Aorta (tissue), 5 donors: Measurements from ENCODE around the gene RIMS4. TPM values are rescaled to one million over a fixed set of nuclear protein-coding genes. Genes with fewer than 3 reads are reported as not detected.

Experiments used
- ATAC-seq: fragments of 200-7000 bp; cut with Tn5 transposase; one replicate; pipeline ENCODE4 v1.9.1; 2022; ENCODE audit warnings: moderate library complexity; ENCODE audit not compliant: low FRiP score
- DNase-seq, 2 donors: peaks; one replicate each; pipeline ENCODE4 v3.0.0-alpha.2; 2020
- H3K27ac ChIP-seq, 2 donors: one replicate each; pipeline ENCODE4 v1.5.1; 2013; ENCODE audit warnings: low read length in 2 of 2, mild to moderate bottlenecking in 2 of 2, moderate library complexity in 2 of 2, control low read depth in 1 of 2, inconsistent platforms in 1 of 2, low read depth in 1 of 2
- H3K27me3 ChIP-seq, 2 donors: one replicate each; pipeline ENCODE4 v1.6.1; 2013; ENCODE audit warnings: control low read depth in 1 of 2, low read length in 1 of 2, mild to moderate bottlenecking in 1 of 2, moderate library complexity in 1 of 2; ENCODE audit not compliant: insufficient read depth in 2 of 2, control insufficient read depth in 1 of 2
- H3K36me3 ChIP-seq, 2 donors: one replicate each; pipeline ENCODE4 v1.6.1; 2013; ENCODE audit warnings: control low read depth in 1 of 2, low read length in 1 of 2, mild to moderate bottlenecking in 1 of 2; ENCODE audit not compliant: insufficient read depth in 2 of 2, control insufficient read depth in 1 of 2
- H3K4me1 ChIP-seq, 2 donors: one replicate each; pipeline ENCODE4 v1.6.1; 2013; ENCODE audit warnings: low read length in 2 of 2, control low read depth in 1 of 2, mild to moderate bottlenecking in 1 of 2, moderate library complexity in 1 of 2; ENCODE audit not compliant: insufficient read depth in 2 of 2, control insufficient read depth in 1 of 2
- H3K4me3 ChIP-seq, 2 donors: one replicate each; pipeline ENCODE4 v1.5.1; 2013; ENCODE audit warnings: low read length in 2 of 2, control low read depth in 1 of 2, mild to moderate bottlenecking in 1 of 2
- H3K9me3 ChIP-seq: one replicate; pipeline ENCODE4 v1.6.1; 2013; ENCODE audit warnings: mild to moderate bottlenecking, low read length; ENCODE audit not compliant: control insufficient read depth
- WGBS, 2 donors: extraction: QIAGEN DNeasy Blood & Tissue Kit; methylation state at CpG; one replicate each; pipeline ENCODE4 v1.1.7; 2013; 5-methylcytosine and 5-hydroxymethylcytosine counted together
- intact Hi-C, 2 donors: fragments of 100-400 bp; cut with DNase I; formaldehyde crosslinking; loops; one replicate each; pipeline versions ENCODE4 v1.14.2 to v1.15.0; 2022
- polyA plus RNA-seq, 2 donors: library from polyadenylated mRNA; stranded (reverse); fragments of 200-250 nt; gene quantifications; one replicate each; pipeline ENCODE4 v1.2.3, GENCODE V29; 2013
- total RNA-seq, 2 donors: library from RNA; stranded (reverse); fragmentation: NEBNext Ultra II Directional; extraction: Animal tissue kit (Norgen Biotek cat#: 25700); gene quantifications; one replicate each; pipeline ENCODE4 v1.2.1, GENCODE V29; 2021
- donor health status: healthy with polysubstance abuse.
- donor health status: Bipolar disorder and iron deficiency.
- donor health status: DM: no; HTN: no; CAD: no.
- donor health status: DM: no; HTN: no; CAD: no.
- donor health status: DM: yes; HTN: yes; CAD: no.

Gene RIMS4
- total and polyA plus RNA-seq, 4 donors, result 0.46 to 16.6 (median 2.5) TPM

DNA sequence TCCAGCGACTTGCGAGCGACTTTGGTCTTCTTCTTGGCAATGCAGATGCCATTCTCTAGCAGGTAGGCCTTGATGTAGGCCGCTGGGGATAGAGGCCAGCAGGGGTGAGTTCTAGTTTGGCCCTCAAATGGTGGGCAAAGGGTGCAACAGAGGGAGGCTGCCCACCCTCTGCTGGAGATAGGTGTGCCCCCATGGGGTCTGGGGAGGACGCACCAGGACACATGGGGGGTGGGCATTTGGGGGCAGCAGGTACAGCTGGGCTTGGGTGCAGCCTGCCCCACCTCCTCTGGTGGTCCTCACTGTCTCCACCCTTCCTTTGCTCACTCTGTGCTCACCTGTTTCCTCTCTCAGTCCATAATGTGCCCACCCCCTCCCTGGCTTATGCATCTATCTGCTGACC, 53.4 kb downstream of the RIMS4 start:
- DNase-seq, result no peak
- ATAC-seq, result no peak
- H3K36me3 ChIP-seq, result no peaks in the 10 kb centered on the region
- no peaks in the 10 kb centered on the region for H3K4me1 ChIP-seq
- WGBS, 2 donors, result 94 to 96% methylated on average over 5 of the region's 5 CpGs
- intact Hi-C loops, result no loop called here
- no peaks in the 10 kb centered on the region for H3K27me3 ChIP-seq
- H3K27ac ChIP-seq, result no peak overlapping the region
- no peaks in the 10 kb centered on the region for H3K9me3 ChIP-seq
- no peak overlapping the region for H3K4me3 ChIP-seq

DNA sequence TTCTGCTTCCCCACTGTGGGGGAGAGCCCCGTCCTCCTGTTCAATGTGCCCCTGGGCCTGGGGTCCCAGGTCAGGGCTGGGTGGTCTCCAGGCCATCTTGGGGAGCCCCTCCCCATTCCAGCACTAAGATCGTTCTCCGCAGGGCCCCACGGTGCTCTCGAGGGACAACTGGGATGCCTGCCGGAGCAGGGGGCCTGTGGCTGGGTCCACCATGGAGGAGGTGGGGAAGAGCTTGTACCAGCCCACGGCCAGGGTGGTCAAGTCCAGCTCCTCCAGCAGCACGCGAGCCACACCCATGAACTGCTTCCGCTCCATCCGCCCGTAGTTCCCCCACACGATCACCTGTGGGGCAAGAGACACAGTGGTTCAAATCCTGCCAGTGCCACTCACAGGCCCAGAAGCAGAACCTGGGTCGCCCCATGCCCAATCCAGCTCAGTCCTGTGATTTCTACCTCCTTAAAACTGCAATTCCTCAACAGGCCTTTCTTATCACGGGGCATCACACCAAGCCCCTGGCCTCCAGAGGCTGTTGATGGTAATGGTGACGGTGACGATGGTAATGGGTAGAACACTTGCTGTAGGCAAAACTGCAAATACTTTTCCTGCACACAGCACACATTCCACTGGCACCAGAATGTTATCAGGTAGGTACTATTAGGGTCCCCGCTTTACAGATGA, 54.2 kb downstream of the RIMS4 start:
- no peaks in the 10 kb centered on the region for H3K27me3 ChIP-seq
- ATAC-seq (no peak), DNase-seq (no peak)
- H3K9me3 ChIP-seq, result no peaks in the 10 kb centered on the region
- 90 to 91% methylated on average over 18 of the region's 18 CpGs for WGBS, 2 donors
- no peaks in the 10 kb centered on the region for H3K4me1 ChIP-seq
- H3K4me3 ChIP-seq, result no peak overlapping the region
- H3K36me3 ChIP-seq, result no peaks in the 10 kb centered on the region
- no peak overlapping the region for H3K27ac ChIP-seq
- intact Hi-C loops, result no loop called here

DNA sequence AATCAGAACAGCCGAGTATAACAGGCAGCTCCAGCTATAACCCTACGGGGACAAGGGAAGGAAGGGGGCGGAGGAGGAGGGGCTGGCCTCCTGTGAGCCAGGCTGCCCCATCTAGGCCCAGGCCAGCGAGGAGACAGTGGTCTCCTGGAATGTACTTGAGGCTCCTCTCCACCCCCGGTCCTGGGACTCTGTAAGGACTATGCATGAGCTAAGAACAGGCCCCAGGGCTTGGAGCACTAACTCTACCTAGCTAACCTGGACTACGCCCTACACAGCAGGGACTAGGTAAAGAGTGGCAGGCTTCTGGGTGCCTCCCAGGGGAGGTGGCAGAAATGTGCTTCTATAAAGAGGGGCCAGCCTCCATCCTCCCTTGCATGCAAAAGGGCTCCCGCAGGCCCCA, 55.8 kb downstream of the RIMS4 start:
- intact Hi-C loops, result no loop called here
- H3K27ac ChIP-seq, result no peak overlapping the region

DNA sequence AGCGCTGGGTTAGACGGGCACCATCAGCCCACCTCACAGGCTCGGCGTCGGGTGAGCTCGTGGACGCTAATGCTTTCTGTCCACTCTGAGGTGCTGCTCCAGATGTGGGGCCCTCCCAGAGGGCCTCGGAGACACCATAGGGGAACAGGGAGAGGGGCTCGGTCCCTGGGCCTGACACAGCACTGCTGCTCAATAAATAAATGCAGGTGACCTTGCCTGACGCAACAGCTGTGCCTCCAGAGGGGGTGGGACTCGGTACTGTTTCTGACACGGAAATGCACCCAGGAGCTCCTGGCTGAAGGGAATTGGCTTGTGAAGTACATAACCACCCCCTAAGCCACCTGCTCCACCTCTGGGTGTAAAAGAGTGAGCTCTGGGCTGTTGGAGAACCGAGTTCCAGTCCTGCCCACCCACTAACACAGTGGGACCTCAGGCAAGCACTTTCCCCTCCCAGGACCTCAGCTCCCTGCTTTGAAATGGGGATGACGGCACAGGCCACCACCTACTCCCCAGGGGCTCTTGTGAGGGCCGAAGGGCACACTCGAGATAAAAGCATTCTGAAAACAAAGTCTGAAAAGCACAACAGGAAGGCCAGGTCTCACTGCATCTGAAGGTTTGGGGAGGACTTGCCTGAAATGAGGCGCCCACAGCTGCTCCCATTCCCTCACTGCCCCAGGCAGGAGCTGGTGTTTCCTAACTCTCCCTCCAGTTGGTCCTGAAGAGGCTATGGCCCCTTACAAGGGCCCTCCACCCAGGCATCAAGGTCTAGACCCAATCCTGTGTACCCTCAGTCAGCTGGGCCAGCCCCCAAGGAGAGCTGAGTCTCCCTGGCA, 58.0 kb downstream of the RIMS4 start:
- DNase-seq (no peak), ATAC-seq (no peak)
- no peak overlapping the region for H3K4me3 ChIP-seq
- no peaks in the 10 kb centered on the region for H3K9me3 ChIP-seq
- intact Hi-C loops, result no loop called here
- 76 to 77% methylated on average over 17 of the region's 17 CpGs for WGBS, 2 donors
- H3K27ac ChIP-seq, result no peak overlapping the region
- H3K4me1 ChIP-seq, result no peaks in the 10 kb centered on the region
- H3K27me3 ChIP-seq, result no peaks in the 10 kb centered on the region
- no peaks in the 10 kb centered on the region for H3K36me3 ChIP-seq

More for the DNA sequence above, 55.8 kb downstream of the RIMS4 start:
- Histone ChIP-seq H3K27me3 (no peaks in the 10 kb centered on the region), H3K9me3 (no peaks in the 10 kb centered on the region), H3K36me3 (no peaks in the 10 kb centered on the region), H3K4me3 (no peak overlapping the region), H3K4me1 (no peaks in the 10 kb centered on the region)
- WGBS, 2 donors, result 54 to 60% methylated on average over 7 of the region's 7 CpGs
- no peak for DNase-seq
- no peak for ATAC-seq

DNA sequence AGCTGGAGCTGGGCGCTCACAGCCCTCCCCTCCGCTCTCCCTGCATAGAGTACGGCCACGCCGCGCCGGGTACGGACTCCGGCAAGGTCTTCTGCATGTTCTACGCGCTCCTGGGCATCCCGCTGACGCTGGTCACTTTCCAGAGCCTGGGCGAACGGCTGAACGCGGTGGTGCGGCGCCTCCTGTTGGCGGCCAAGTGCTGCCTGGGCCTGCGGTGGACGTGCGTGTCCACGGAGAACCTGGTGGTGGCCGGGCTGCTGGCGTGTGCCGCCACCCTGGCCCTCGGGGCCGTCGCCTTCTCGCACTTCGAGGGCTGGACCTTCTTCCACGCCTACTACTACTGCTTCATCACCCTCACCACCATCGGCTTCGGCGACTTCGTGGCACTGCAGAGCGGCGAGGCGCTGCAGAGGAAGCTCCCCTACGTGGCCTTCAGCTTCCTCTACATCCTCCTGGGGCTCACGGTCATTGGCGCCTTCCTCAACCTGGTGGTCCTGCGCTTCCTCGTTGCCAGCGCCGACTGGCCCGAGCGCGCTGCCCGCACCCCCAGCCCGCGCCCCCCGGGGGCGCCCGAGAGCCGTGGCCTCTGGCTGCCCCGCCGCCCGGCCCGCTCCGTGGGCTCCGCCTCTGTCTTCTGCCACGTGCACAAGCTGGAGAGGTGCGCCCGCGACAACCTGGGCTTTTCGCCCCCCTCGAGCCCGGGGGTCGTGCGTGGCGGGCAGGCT, 60.1 kb downstream of the RIMS4 start:
- H3K9me3 ChIP-seq, result no peaks in the 10 kb centered on the region
- no peak overlapping the region for H3K4me3 ChIP-seq
- intact Hi-C loops, result no loop called here
- no peaks in the 10 kb centered on the region for H3K27me3 ChIP-seq
- H3K36me3 ChIP-seq, result no peaks in the 10 kb centered on the region
- H3K4me1 ChIP-seq, result no peaks in the 10 kb centered on the region
- H3K27ac ChIP-seq, result no peak overlapping the region
- peak in 1 of 2 donors; percentile 83 for DNase-seq
- WGBS, 2 donors, result 32 to 70% methylated on average over 64 to 73 of the region's 73 CpGs
- no peak for ATAC-seq

DNA sequence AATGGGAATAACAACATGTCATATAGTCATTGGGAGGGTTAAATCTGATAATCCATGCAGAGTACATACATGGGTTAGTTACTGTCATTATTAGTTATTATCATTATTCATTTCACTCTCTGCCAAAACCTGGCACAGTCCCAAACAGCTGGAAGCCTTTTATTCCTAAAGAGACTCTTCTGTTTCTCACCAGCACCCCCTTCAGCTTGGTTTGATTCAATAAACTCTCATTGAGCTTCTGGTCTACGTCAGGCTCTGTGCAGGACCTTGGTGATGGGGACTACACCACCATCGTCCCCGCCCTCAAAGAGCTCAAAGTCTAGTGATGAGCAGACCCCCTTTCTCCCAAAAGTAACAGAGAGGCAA, 62.4 kb downstream of the RIMS4 start:
- no peaks in the 10 kb centered on the region for H3K27me3 ChIP-seq
- H3K4me1 ChIP-seq, result peaks cover 0 to under 1% of the 10 kb centered on the region in 2 donors
- H3K4me3 ChIP-seq, result no peak overlapping the region
- ATAC-seq, result no peak
- H3K9me3 ChIP-seq, result no peaks in the 10 kb centered on the region
- H3K36me3 ChIP-seq, result no peaks in the 10 kb centered on the region
- intact Hi-C loops, result loop anchor here (2.0 to 10.0 kb wide), 4 partner anchors 119 to 533 kb away; partner anchors contain the start of genes OSER1 (in 1 of the 2) and YWHAB (in 1 of the 2)
- no peak overlapping the region for H3K27ac ChIP-seq
- no peak for DNase-seq
- 87 to 88% methylated on average over 3 of the region's 3 CpGs for WGBS, 2 donors

DNA sequence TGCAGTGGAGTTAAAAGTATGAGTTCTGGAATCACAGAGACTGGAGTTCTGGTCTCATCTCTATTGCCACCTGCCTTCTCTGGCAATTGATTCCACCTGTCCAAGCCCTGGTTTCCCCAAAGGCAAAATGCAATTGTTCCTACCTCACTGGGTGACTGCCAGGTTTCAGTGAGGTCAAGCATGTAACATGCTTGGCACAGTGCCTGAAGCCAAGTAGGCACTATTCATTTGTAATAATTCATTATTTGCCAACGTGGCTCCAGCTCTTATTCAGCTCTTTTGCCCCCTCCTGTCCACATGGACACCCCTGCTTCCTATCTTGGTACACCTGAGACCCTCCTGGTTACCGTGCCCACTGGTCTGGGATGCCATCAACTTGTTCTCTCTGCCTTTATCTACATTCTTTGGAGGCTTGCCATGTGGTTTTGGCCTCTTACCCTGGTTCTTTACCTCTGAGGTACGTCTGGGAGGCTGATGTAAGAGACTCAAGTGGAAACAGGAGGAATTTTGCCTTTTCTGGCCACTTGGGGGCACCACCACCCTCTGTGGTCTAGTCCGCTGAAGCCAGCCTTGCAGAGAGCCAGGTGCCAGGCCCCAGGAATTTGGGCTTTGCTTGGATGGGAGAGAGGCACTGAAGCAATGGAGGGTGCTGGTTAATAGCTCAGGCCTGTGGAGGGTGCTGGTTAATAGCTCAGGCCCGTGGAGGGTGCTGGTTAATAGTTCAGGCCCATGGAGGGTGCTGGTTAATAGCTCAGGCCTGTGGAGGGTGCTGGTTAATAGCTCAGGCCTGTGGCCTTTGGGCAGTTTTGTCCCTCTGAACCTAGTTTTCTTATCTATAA, 63.0 kb downstream of the RIMS4 start:
- peak; percentile 85 to 92 for DNase-seq
- no peaks in the 10 kb centered on the region for H3K36me3 ChIP-seq
- intact Hi-C loops, result loop anchor here (1.0 to 10.0 kb wide), 5 partner anchors 119 to 533 kb away; partner anchors contain the start of genes OSER1 (in 1 of the 2) and YWHAB (in 1 of the 2)
- H3K27ac ChIP-seq, result peak overlapping the region in 1 of 2 donors; percentile 18
- peak; percentile 73 for ATAC-seq
- H3K27me3 ChIP-seq, result no peaks in the 10 kb centered on the region
- no peaks in the 10 kb centered on the region for H3K9me3 ChIP-seq
- peaks cover 0 to 5% of the 10 kb centered on the region in 2 donors for H3K4me1 ChIP-seq
- H3K4me3 ChIP-seq, result peak overlapping the region in 1 of 2 donors; percentile 18
- 3 to 6% methylated on average over 5 of the region's 5 CpGs for WGBS, 2 donors
